ENCODE measurements around the gene SYT9. TPM values are rescaled to one million over a fixed set of nuclear protein-coding genes. Genes with fewer than 3 reads are reported as not detected.

SYT9 gene
- total and polyA plus RNA-seq, 12 donors: 0.94 to 17.7 (median 5.0) TPM

- intact Hi-C loops (cut with DNase I): no loop called here
- peak in 1 of 7 donors; percentile 7 for DNase-seq
- 85 to 99% (median 90%) methylated on average over 3 of the region's 3 CpGs for WGBS, 4 donors
Observed at GRCh38 chr11:7449211-7449840, 197.6 kb downstream of the SYT9 start.

GRCh38 chr11:7449841-7450214 lies 198.1 kb downstream of the SYT9 start:
- intact Hi-C loops (cut with DNase I): no loop called here
- no peak overlapping the region for H3K4me3 ChIP-seq

More at GRCh38 chr11:7449211-7449840, 197.6 kb downstream of the SYT9 start:
- Histone ChIP-seq H3K9me3 (replicated peaks in 1 of 3) (no peaks in the 10 kb centered on the region), H3K27me3 (no peaks in the 10 kb centered on the region), H3K4me1 (replicated peaks in 1 of 2) (no peaks in the 10 kb centered on the region), H3K4me3 (no peak overlapping the region), H3K36me3 (replicated peaks in 1 of 2) (no peaks in the 10 kb centered on the region), H3K27ac (no peak overlapping the region)
- TF ChIP-seq CTCF (IDR thresholded peaks at IDR 0.05): no peak
- TF ChIP-seq POLR2A (IDR thresholded peaks at IDR 0.05): no peak

DNA sequence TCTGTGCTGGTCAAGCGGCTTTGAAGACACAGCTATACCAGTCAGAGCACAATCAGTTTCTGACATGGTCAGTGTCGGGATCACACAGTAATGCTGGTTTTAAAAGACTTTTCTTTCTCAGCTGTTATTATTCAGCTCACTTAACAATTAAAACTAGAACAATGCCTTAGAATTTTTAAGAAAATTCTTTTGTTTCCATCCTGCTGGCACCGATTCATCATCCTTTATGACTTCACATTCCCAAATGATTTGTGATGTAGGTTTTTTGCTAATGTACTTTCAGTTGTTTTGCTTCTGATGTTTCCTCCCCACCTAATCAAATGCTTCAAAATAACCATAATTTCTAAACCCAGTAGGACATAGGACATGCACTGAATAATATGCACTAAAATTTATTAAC lies 199.1 kb downstream of the SYT9 start:
- TF ChIP-seq POLR2A (IDR thresholded peaks at IDR 0.05) (no peak), CTCF (IDR thresholded peaks at IDR 0.05) (no peak)
- Histone ChIP-seq H3K27ac (no peak overlapping the region), H3K4me1 (replicated peaks in 1 of 2) (no peaks in the 10 kb centered on the region), H3K36me3 (replicated peaks in 1 of 2) (no peaks in the 10 kb centered on the region), H3K4me3 (no peak overlapping the region), H3K27me3 (no peaks in the 10 kb centered on the region), H3K9me3 (replicated peaks in 1 of 3) (no peaks in the 10 kb centered on the region)
- WGBS, 4 donors: 71 to 90% (median 86%) methylated on average over 3 of the region's 3 CpGs
- intact Hi-C loops (cut with DNase I): no loop called here
- no peak for DNase-seq

More at GRCh38 chr11:7449841-7450214, 198.1 kb downstream of the SYT9 start:
- no peaks in the 10 kb centered on the region for H3K4me1 ChIP-seq (replicated peaks in 1 of 2)
- H3K27me3 ChIP-seq: no peaks in the 10 kb centered on the region
- no peaks in the 10 kb centered on the region for H3K36me3 ChIP-seq (replicated peaks in 1 of 2)
- TF ChIP-seq CTCF (IDR thresholded peaks at IDR 0.05): no peak
- TF ChIP-seq POLR2A (IDR thresholded peaks at IDR 0.05): no peak
- H3K27ac ChIP-seq: no peak overlapping the region
- DNase-seq: no peak
- 86 to 87% (median 87%) methylated on average over 4 of the region's 4 CpGs for WGBS, 4 donors
- no peaks in the 10 kb centered on the region for H3K9me3 ChIP-seq (replicated peaks in 1 of 3)

GRCh38 chr11:7451520-7451919 lies 199.8 kb downstream of the SYT9 start:
- TF ChIP-seq CTCF (IDR thresholded peaks at IDR 0.05): no peak
- no peak for TF ChIP-seq POLR2A (IDR thresholded peaks at IDR 0.05)
- intact Hi-C loops (cut with DNase I): no loop called here
- no peaks in the 10 kb centered on the region for H3K27me3 ChIP-seq
- H3K4me3 ChIP-seq: no peak overlapping the region
- H3K9me3 ChIP-seq (replicated peaks in 1 of 3): no peaks in the 10 kb centered on the region
- DNase-seq: no peak
- H3K27ac ChIP-seq: no peak overlapping the region
- H3K4me1 ChIP-seq (replicated peaks in 1 of 2): no peaks in the 10 kb centered on the region
- H3K36me3 ChIP-seq (replicated peaks in 1 of 2): no peaks in the 10 kb centered on the region
- 71 to 84% (median 74%) methylated on average over 3 of the region's 3 CpGs for WGBS, 4 donors
